Mammary epithelial cell (primary cell): ENCODE measurements around the gene CYSRT1.

Experiments
- EZH2 ChIP-seq: IDR thresholded peaks from 2 replicates; pipeline ENCODE4 v1.6.1; 2012; ENCODE audit warnings: low read length, inconsistent platforms, borderline replicate concordance
- TF ChIP-seq, protein P1 (sequence below), 2 donors: IDR thresholded peaks in 1 of 2; conservative IDR thresholded peaks in 1 of 2; 2 replicates each; pipeline ENCODE4 v1.5.1; 2011 to 2012; ENCODE audit warnings: inconsistent platforms in 2 of 2, low read length in 2 of 2, mild to moderate bottlenecking in 2 of 2, control low read depth in 1 of 2, low read depth in 1 of 2; ENCODE audit not compliant: insufficient read depth in 1 of 2; ENCODE audit errors: extremely low read depth in 1 of 2

DNA sequence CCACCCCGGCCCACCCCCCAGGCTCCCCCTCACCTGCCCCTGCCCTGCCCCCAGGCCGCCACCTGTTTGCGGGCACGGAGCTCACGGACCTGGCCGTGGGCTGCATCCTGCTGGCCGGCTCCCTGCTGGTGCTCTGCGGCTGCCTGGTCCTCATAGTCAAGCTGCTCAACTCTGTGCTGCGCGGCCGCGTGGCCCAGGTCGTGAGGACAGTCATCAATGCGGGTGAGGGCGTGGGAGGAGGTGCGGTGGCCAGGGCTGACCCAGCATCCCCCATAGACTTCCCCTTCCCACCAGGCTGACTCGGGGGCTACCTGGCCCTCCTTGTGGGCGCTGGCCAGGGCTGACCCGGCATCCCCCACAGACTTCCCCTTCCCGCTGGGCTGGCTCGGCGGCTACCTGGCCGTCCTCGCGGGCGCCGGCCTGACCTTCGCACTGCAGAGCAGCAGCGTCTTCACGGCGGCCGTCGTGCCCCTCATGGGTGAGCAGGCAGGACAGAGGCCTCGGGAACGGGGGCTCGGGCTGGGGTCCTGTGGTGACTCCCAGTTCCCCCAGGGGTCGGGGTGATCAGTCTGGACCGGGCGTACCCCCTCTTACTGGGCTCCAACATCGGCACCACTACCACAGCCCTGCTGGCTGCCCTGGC lies 9.2 kb downstream of the CYSRT1 start:
- TF ChIP-seq, protein P1, sequence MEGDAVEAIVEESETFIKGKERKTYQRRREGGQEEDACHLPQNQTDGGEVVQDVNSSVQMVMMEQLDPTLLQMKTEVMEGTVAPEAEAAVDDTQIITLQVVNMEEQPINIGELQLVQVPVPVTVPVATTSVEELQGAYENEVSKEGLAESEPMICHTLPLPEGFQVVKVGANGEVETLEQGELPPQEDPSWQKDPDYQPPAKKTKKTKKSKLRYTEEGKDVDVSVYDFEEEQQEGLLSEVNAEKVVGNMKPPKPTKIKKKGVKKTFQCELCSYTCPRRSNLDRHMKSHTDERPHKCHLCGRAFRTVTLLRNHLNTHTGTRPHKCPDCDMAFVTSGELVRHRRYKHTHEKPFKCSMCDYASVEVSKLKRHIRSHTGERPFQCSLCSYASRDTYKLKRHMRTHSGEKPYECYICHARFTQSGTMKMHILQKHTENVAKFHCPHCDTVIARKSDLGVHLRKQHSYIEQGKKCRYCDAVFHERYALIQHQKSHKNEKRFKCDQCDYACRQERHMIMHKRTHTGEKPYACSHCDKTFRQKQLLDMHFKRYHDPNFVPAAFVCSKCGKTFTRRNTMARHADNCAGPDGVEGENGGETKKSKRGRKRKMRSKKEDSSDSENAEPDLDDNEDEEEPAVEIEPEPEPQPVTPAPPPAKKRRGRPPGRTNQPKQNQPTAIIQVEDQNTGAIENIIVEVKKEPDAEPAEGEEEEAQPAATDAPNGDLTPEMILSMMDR (conservative IDR thresholded peaks at IDR 0.05 in 1 of 2, IDR thresholded peaks at IDR 0.05 in 1 of 2; ENCODE audit: extremely low read depth in 1 of 2, insufficient read depth in 1 of 2, low read depth in 1 of 2, low read length in 2 of 2) = no peak
- TF ChIP-seq EZH2 = no peak
